ENCODE results near the gene NFKBIE. TPM values are rescaled to one million over a fixed set of nuclear protein-coding genes. Genes with fewer than 3 reads are reported as not detected.

The NFKBIE gene
- total RNA-seq, 1 experiment from 2014 or later = 9.7 TPM

GRCh38 chr6:44303842-44304241 lies 38.5 kb upstream of the NFKBIE start:
- H4K8ac ChIP-seq (replicated peaks; ENCODE audit: insufficient read length, low read depth, low read length) = no peak overlapping the region
- no peak overlapping the region for H3K18ac ChIP-seq (ENCODE audit: insufficient read length, low read depth, low read length)
- no peak overlapping the region for H2BK12ac ChIP-seq (ENCODE audit: insufficient read length, low read depth, low read length)
- H4K91ac ChIP-seq (ENCODE audit: insufficient read length, low read depth, low read length) = no peak overlapping the region
- TF ChIP-seq CTCF (conservative IDR thresholded peaks at IDR 0.05) = no peak
- no peak overlapping the region for H2BK5ac ChIP-seq (ENCODE audit: insufficient read length, low read length)
- Mint-ChIP-seq H3K4me1 (no peaks in the 10 kb centered on the region), H3K4me3 (no peak overlapping the region), H3K27me3 (ENCODE audit: low read depth) (no peaks in the 10 kb centered on the region; the same call in 1 of the 2 replicates), H3K36me3 (ENCODE audit: insufficient read depth in 1 of 3, low read depth in 3 of 3) (peaks cover 36 to 87% (median 77%) of the 10 kb centered on the region in 3 experiments), H3K9me3 (no peaks in the 10 kb centered on the region), H3K27ac (no peak overlapping the region; a peak in 1 of 7 replicates)
- no peak overlapping the region for H2AK5ac ChIP-seq (ENCODE audit: insufficient read length, low read length)
- H3K9me3 ChIP-seq (ENCODE audit: control insufficient read depth, low read depth, low read length) = no peaks in the 10 kb centered on the region
- no peak overlapping the region for H4K5ac ChIP-seq (ENCODE audit: insufficient read length, low read depth, low read length)
- no peaks in the 10 kb centered on the region for H4K20me1 ChIP-seq (ENCODE audit: control insufficient read depth, insufficient read depth, insufficient read length)
- H3K4me2 ChIP-seq (ENCODE audit: insufficient read depth, insufficient read length, low read length) = no peak overlapping the region
- no peak overlapping the region for H3K14ac ChIP-seq (ENCODE audit: insufficient read depth, low read length)
- no peak for DNase-seq
- no peak overlapping the region for H3T11ph ChIP-seq (ENCODE audit: low read length)
- no peak overlapping the region for H2AFZ ChIP-seq (ENCODE audit: low read length)
- H3K79me2 ChIP-seq (ENCODE audit: insufficient read depth, low read length) = no peaks in the 10 kb centered on the region
- H3K56ac ChIP-seq (ENCODE audit: insufficient read length, low read depth, low read length) = no peak overlapping the region
- no peaks in the 10 kb centered on the region for H3K79me1 ChIP-seq (ENCODE audit: insufficient read depth, low read depth, low read length, poor library complexity, severe bottlenecking)
- no peaks in the 10 kb centered on the region for H3K23me2 ChIP-seq (ENCODE audit: insufficient read length, low read depth, low read length, poor library complexity, severe bottlenecking)
- no peak overlapping the region for H3K23ac ChIP-seq (ENCODE audit: insufficient read length, low read depth, low read length)
- peaks cover under 1% of the 10 kb centered on the region; the same call in 1 of the 2 replicates for H3K27me3 ChIP-seq (ENCODE audit: insufficient read depth, low read length)
- no CpG with 5 or more reads among the region's 6 CpGs for WGBS (ENCODE audit: extremely low coverage, insufficient read length, low lambda C conversion rate)
- no peaks in the 10 kb centered on the region for H3K4me1 ChIP-seq (ENCODE audit: insufficient read depth, low read length)
- no peak overlapping the region for H2BK120ac ChIP-seq (ENCODE audit: low read depth, low read length, poor library complexity, severe bottlenecking)
- no peak overlapping the region for H2BK15ac ChIP-seq (ENCODE audit: low read depth, low read length)
- H3K4ac ChIP-seq (ENCODE audit: low read depth, low read length) = no peak overlapping the region
- H2BK20ac ChIP-seq (ENCODE audit: low read depth, low read length, poor library complexity, severe bottlenecking) = no peak overlapping the region
- H3K9ac ChIP-seq (ENCODE audit: extremely low read depth, insufficient read length, low read length) = no peak overlapping the region
- H3K27ac ChIP-seq (ENCODE audit: insufficient read length, low read depth, low read length) = no peak overlapping the region

Data from H9 (cell line).